Measurements from ENCODE around the gene VIPR1. TPM values are rescaled to one million over a fixed set of nuclear protein-coding genes. Genes with fewer than 3 reads are reported as not detected.

The VIPR1 gene
- total and polyA plus RNA-seq, 2 experiments from 2014 or later: not detected

- Histone ChIP-seq H3K27me3 (replicated peaks; ENCODE audit: insufficient read depth) (no peaks in the 10 kb centered on the region), H3K27ac (no peak overlapping the region), H3F3A (ENCODE audit: insufficient read depth) (no peaks in the 10 kb centered on the region), H3K9me3 (ENCODE audit: low read depth) (no peaks in the 10 kb centered on the region), H3K4me2 (ENCODE audit: unreplicated experiment) (no peak overlapping the region), H3K9me2 (ENCODE audit: insufficient read depth) (no peaks in the 10 kb centered on the region), H3K4me1 (ENCODE audit: insufficient read depth) (no peaks in the 10 kb centered on the region), H3K36me3 (ENCODE audit: low read depth) (no peaks in the 10 kb centered on the region), H3K4me3 (no peak overlapping the region), H2AFZ (no peak overlapping the region), H3K79me2 (ENCODE audit: insufficient read depth) (no peaks in the 10 kb centered on the region), H4K20me1 (ENCODE audit: insufficient read depth) (no peaks in the 10 kb centered on the region), H3K9ac (no peak overlapping the region)
- TF ChIP-seq EZH2phosphoT487 (IDR thresholded peaks at IDR 0.05; ENCODE audit: insufficient read depth, low read depth) (no peak), EZH2 (IDR thresholded peaks at IDR 0.05; ENCODE audit: insufficient read depth, poor library complexity, severe bottlenecking) (no peak)
- DNase-seq: peak; percentile 24
- WGBS, 2 experiments (ENCODE audit: low coverage in 1 of 2, low lambda C conversion rate in 2 of 2, missing lambda C conversion rate in 2 of 2): 22 to 38% methylated on average over 7 to 8 of the region's 8 CpGs
- in situ Hi-C loops (cut with MboI): no loop called here
These were observed 26.0 kb upstream of the VIPR1 start for GRCh38 chr3:42476225-42477125.

GRCh38 chr3:42477696-42478095 lies 24.7 kb upstream of the VIPR1 start:
- no peaks in the 10 kb centered on the region for H3K36me3 ChIP-seq (ENCODE audit: low read depth)
- H2AFZ ChIP-seq: no peak overlapping the region
- no peaks in the 10 kb centered on the region for H3K9me2 ChIP-seq (ENCODE audit: insufficient read depth)
- no peaks in the 10 kb centered on the region for H3K4me1 ChIP-seq (ENCODE audit: insufficient read depth)
- no peak overlapping the region for H3K4me2 ChIP-seq (ENCODE audit: unreplicated experiment)
- no peak for DNase-seq
- H4K20me1 ChIP-seq (ENCODE audit: insufficient read depth): no peaks in the 10 kb centered on the region
- no peaks in the 10 kb centered on the region for H3F3A ChIP-seq (ENCODE audit: insufficient read depth)
- no peak overlapping the region for H3K27ac ChIP-seq
- no peaks in the 10 kb centered on the region for H3K27me3 ChIP-seq (replicated peaks; ENCODE audit: insufficient read depth)
- H3K9ac ChIP-seq: no peak overlapping the region
- whole genome bisulfite sequencing, 2 experiments (ENCODE audit: low coverage in 1 of 2, low lambda C conversion rate in 2 of 2, missing lambda C conversion rate in 2 of 2): 52 to 67% methylated on average over 2 of the region's 2 CpGs
- H3K79me2 ChIP-seq (ENCODE audit: insufficient read depth): no peaks in the 10 kb centered on the region
- in situ Hi-C loops (cut with MboI): no loop called here
- no peaks in the 10 kb centered on the region for H3K9me3 ChIP-seq (ENCODE audit: low read depth)
- TF ChIP-seq EZH2 (IDR thresholded peaks at IDR 0.05; ENCODE audit: insufficient read depth, poor library complexity, severe bottlenecking): no peak
- TF ChIP-seq EZH2phosphoT487 (IDR thresholded peaks at IDR 0.05; ENCODE audit: insufficient read depth, low read depth): no peak
- H3K4me3 ChIP-seq: no peak overlapping the region

- no peak overlapping the region for H3K27ac ChIP-seq
- no peaks in the 10 kb centered on the region for H3K79me2 ChIP-seq (ENCODE audit: insufficient read depth)
- H3F3A ChIP-seq (ENCODE audit: insufficient read depth): no peaks in the 10 kb centered on the region
- no peaks in the 10 kb centered on the region for H3K36me3 ChIP-seq (ENCODE audit: low read depth)
- TF ChIP-seq EZH2phosphoT487 (IDR thresholded peaks at IDR 0.05; ENCODE audit: insufficient read depth, low read depth) (no peak), EZH2 (IDR thresholded peaks at IDR 0.05; ENCODE audit: insufficient read depth, poor library complexity, severe bottlenecking) (no peak)
- WGBS, 2 experiments (ENCODE audit: low coverage in 1 of 2, low lambda C conversion rate in 2 of 2, missing lambda C conversion rate in 2 of 2): 6 to 19% methylated on average over 2 of the region's 2 CpGs
- H3K27me3 ChIP-seq (replicated peaks; ENCODE audit: insufficient read depth): no peaks in the 10 kb centered on the region
- H3K9ac ChIP-seq: no peak overlapping the region
- no peaks in the 10 kb centered on the region for H4K20me1 ChIP-seq (ENCODE audit: insufficient read depth)
- no peak overlapping the region for H3K4me3 ChIP-seq
- H3K4me2 ChIP-seq (ENCODE audit: unreplicated experiment): no peak overlapping the region
- H3K4me1 ChIP-seq (ENCODE audit: insufficient read depth): no peaks in the 10 kb centered on the region
- no peak overlapping the region for H2AFZ ChIP-seq
- H3K9me2 ChIP-seq (ENCODE audit: insufficient read depth): no peaks in the 10 kb centered on the region
- no peak for DNase-seq
- in situ Hi-C loops (cut with MboI): no loop called here
- no peaks in the 10 kb centered on the region for H3K9me3 ChIP-seq (ENCODE audit: low read depth)
These were observed 23.6 kb upstream of the VIPR1 start for GRCh38 chr3:42478830-42479229.

GRCh38 chr3:42486814-42487565 lies 15.5 kb upstream of the VIPR1 start:
- in situ Hi-C loops (cut with MboI): no loop called here
- Histone ChIP-seq H4K20me1 (ENCODE audit: insufficient read depth) (no peaks in the 10 kb centered on the region), H2AFZ (no peak overlapping the region), H3K9me3 (ENCODE audit: low read depth) (no peaks in the 10 kb centered on the region), H3K9me2 (ENCODE audit: insufficient read depth) (no peaks in the 10 kb centered on the region), H3K27ac (no peak overlapping the region), H3K36me3 (ENCODE audit: low read depth) (no peaks in the 10 kb centered on the region), H3K79me2 (ENCODE audit: insufficient read depth) (no peaks in the 10 kb centered on the region), H3K9ac (no peak overlapping the region), H3K27me3 (replicated peaks; ENCODE audit: insufficient read depth) (peaks cover 4% of the 10 kb centered on the region; the same call in 1 of the 2 replicates), H3F3A (ENCODE audit: insufficient read depth) (no peaks in the 10 kb centered on the region), H3K4me2 (ENCODE audit: unreplicated experiment) (no peak overlapping the region), H3K4me1 (ENCODE audit: insufficient read depth) (no peaks in the 10 kb centered on the region), H3K4me3 (no peak overlapping the region)
- TF ChIP-seq EZH2phosphoT487 (IDR thresholded peaks at IDR 0.05; ENCODE audit: insufficient read depth, low read depth) (no peak), EZH2 (IDR thresholded peaks at IDR 0.05; ENCODE audit: insufficient read depth, poor library complexity, severe bottlenecking) (no peak)
- DNase-seq: no peak
- WGBS, 2 experiments (ENCODE audit: low coverage in 1 of 2, low lambda C conversion rate in 2 of 2, missing lambda C conversion rate in 2 of 2): 26 to 35% methylated on average over 2 of the region's 2 CpGs

Measured in GM23248 (cell line).